ENCODE measurements around the gene ZBTB45.

- no peak; the same call in 1 of the 2 replicates for TF ChIP-seq POLR2AphosphoS5 (IDR thresholded peaks at IDR 0.05; ENCODE audit: low read depth, low read length)
- TF ChIP-seq TAF1 (IDR thresholded peaks at IDR 0.05; ENCODE audit: borderline replicate concordance, insufficient read depth, low read length): no peak
- no peak for TF ChIP-seq SIN3A (IDR thresholded peaks at IDR 0.05; ENCODE audit: borderline replicate concordance, insufficient read depth, low read length)
Observed at GRCh38 chr19:58550362-58551122, 30.9 kb upstream of the ZBTB45 start.
